Ascending aorta (tissue), 2 donors: ENCODE results near the gene ADORA3. TPM values are rescaled to one million over a fixed set of nuclear protein-coding genes. Genes with fewer than 3 reads are reported as not detected.

Experiments used
- DNase-seq, 2 donors: peaks; one replicate each; pipeline ENCODE4 v3.0.0-alpha.2; 2019; ENCODE audit warnings: low spot score in 2 of 2
- H3K27ac ChIP-seq, 2 donors: fragments of 200-600 bp; sonication (generic); one replicate each; pipeline ENCODE4 v1.5.1; 2016 to 2017; ENCODE audit warnings: mild to moderate bottlenecking in 1 of 2
- H3K27me3 ChIP-seq: fragments of 200-600 bp; sonication (generic); one replicate; pipeline ENCODE4 v1.5.1; 2017
- H3K36me3 ChIP-seq, 2 donors: fragments of 200-600 bp; sonication (generic); one replicate each; pipeline ENCODE4 v1.5.1; 2016
- H3K4me1 ChIP-seq, 2 donors: fragments of 200-600 bp; sonication (generic); one replicate each; pipeline ENCODE4 v1.5.1; 2016 to 2017; ENCODE audit warnings: mild to moderate bottlenecking in 1 of 2
- H3K4me3 ChIP-seq, 2 donors: fragments of 200-600 bp; sonication (generic); one replicate each; pipeline ENCODE4 v1.5.1; 2016 to 2017; ENCODE audit warnings: mild to moderate bottlenecking in 1 of 2
- H3K9me3 ChIP-seq, 2 donors: fragments of 200-600 bp; sonication (generic); one replicate each; pipeline ENCODE4 v1.5.1; 2016
- intact Hi-C: fragments of 100-400 bp; cut with DNase I; formaldehyde crosslinking; loops from one replicate; pipeline ENCODE4 v1.15.1; 2023
- total RNA-seq: library from RNA; depleted of rRNA; stranded (reverse); fragments of >200 nt; gene quantifications from one replicate; pipeline ENCODE4 v1.1.0, GENCODE V29; 2016
- TF ChIP-seq, protein P1 (sequence below), 3 experiments: fragments of 200-600 bp in 2 of 3; fragments of 450-650 bp in 1 of 3; sonication (generic) in 2 of 3; IDR thresholded peaks; one replicate each; pipeline ENCODE4 v1.5.1; 2016 to 2019; ENCODE audit warnings: antibody characterized with exemption in 3 of 3, mild to moderate bottlenecking in 1 of 3, moderate library complexity in 1 of 3

The ADORA3 gene
- total RNA-seq, 1 donor from 2014 or later, result 3.6 TPM

DNA sequence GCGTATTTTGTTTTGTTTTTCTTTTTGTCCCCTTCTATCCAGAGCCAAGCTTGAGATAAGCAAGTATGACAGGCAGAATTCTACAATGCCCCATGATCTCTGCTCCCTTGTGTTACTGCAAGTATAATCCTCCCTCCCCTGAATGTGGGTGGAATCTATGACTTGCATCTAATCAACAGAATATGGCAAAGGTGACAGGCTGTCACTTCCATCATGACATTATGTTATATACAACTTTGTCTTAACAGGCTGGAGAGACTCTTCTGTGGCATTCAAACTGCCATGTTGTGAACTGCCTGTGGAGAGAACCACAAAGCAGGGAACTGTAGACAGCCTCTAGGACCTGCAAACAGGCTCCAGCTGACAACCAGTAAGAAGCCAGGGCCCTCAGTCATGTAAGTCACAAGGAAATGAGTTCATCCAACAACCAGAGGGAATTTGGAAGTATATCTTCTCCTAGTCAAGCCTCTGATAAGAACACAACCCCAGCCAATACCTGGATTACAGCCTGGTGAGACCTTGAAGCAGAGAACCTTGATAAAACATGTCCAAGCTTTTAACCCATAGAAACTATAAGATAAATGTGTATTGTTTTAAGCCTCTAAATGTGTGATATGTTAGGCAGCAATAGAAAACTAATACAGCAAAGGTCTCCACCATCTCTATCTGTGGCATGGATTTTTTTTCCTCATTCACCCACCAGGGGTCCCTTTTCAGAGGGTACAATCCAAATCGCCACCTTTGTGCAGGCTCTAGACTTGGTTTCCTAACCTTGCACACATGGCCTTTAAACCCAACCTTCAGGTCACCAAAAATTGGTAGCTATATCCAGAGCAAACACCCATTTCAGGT, 35.3 kb downstream of the ADORA3 start:
- no peak overlapping the region for H3K4me3 ChIP-seq
- H3K4me1 ChIP-seq, result no peaks in the 10 kb centered on the region
- intact Hi-C loops, result no loop called here
- DNase-seq, result no peak
- H3K36me3 ChIP-seq, result peaks cover 14 to 44% of the 10 kb centered on the region in 2 donors
- TF ChIP-seq, protein P1, sequence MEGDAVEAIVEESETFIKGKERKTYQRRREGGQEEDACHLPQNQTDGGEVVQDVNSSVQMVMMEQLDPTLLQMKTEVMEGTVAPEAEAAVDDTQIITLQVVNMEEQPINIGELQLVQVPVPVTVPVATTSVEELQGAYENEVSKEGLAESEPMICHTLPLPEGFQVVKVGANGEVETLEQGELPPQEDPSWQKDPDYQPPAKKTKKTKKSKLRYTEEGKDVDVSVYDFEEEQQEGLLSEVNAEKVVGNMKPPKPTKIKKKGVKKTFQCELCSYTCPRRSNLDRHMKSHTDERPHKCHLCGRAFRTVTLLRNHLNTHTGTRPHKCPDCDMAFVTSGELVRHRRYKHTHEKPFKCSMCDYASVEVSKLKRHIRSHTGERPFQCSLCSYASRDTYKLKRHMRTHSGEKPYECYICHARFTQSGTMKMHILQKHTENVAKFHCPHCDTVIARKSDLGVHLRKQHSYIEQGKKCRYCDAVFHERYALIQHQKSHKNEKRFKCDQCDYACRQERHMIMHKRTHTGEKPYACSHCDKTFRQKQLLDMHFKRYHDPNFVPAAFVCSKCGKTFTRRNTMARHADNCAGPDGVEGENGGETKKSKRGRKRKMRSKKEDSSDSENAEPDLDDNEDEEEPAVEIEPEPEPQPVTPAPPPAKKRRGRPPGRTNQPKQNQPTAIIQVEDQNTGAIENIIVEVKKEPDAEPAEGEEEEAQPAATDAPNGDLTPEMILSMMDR (IDR thresholded peaks at IDR 0.05), result no peak
- H3K27me3 ChIP-seq, result no peaks in the 10 kb centered on the region
- H3K27ac ChIP-seq, result no peak overlapping the region
- H3K9me3 ChIP-seq, result no peaks in the 10 kb centered on the region

DNA sequence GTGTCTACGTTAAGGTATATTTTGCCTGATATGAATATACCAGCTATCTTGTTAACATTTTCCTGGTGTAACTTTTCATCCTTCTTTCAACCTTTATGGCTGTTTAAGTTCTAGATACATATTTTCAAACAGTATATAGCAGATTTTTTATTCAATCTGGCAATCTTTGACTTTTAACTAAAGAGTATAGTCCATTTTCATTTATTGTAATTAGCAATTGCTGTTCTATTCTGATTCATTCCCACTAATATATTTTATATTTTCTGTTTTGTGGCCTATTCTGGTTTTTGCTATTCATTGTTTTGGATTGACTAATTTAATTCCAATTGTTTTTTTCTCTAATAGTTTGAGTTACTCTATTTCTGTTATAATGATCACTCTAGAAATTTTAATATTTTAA, 37.0 kb downstream of the ADORA3 start:
- Histone ChIP-seq H3K36me3 (peaks cover 15 to 56% of the 10 kb centered on the region in 2 donors), H3K9me3 (no peaks in the 10 kb centered on the region)
- intact Hi-C loops, result no loop called here

DNA sequence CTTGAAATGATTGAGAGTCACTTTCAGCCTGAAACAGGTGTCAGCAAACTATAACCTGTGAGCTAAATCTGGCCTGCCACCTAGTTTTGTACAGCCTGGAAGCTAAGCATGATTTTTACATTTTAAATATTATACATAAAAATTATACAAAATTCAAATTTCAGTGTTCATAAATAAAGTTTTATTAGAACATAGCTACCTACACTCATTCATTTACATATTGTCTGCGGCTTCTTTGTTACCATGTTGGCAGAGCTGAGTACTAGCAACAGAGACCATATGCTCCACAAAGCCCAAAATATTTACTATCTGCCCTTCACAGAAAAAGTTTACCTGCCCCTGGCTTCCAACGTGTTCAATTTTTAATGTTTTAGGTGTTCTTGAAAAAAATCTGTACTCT, 37.7 kb downstream of the ADORA3 start:
- H3K4me3 ChIP-seq, result no peak overlapping the region
- intact Hi-C loops, result no loop called here
- H3K4me1 ChIP-seq, result no peaks in the 10 kb centered on the region
- DNase-seq, result no peak
- H3K9me3 ChIP-seq, result no peaks in the 10 kb centered on the region
- TF ChIP-seq, protein P1 (IDR thresholded peaks at IDR 0.05), result no peak
- peaks cover 18 to 64% of the 10 kb centered on the region in 2 donors for H3K36me3 ChIP-seq
- no peak overlapping the region for H3K27ac ChIP-seq
- H3K27me3 ChIP-seq, result no peaks in the 10 kb centered on the region

More for the DNA sequence above, 37.0 kb downstream of the ADORA3 start:
- Histone ChIP-seq H3K4me3 (no peak overlapping the region), H3K27ac (no peak overlapping the region), H3K27me3 (no peaks in the 10 kb centered on the region), H3K4me1 (no peaks in the 10 kb centered on the region)
- no peak for DNase-seq
- TF ChIP-seq, protein P1 (IDR thresholded peaks at IDR 0.05), result no peak

DNA sequence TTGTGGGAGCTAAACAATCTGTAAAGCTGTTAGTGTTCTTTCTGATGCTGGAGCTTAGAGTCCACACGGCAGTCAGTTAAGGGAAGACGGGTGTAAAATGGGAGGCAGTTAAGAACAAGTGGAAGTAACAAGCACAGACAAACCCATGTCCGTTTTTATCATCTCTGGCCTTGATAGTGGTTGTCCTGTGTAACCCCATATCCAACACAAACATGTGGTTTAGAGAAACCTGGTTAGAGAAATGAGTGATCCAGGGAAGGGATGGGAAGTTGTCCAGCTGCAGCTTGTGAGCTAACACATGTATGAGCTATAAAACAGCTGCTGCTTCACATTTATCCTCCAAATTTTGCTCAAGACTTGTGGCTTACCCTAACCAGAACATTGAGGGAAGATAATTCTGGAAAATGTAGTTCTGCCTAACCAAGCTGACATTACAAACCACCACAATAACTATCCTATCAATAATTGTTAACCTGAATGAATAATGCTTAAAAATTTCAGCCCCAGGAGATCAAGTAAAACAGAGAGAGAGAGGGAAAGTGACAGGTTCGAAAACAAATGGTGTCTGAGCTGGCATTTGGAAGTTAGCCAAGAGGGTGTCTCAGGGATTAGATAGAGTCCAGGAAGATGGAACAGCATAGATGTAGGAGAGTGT, 40.3 kb downstream of the ADORA3 start:
- Histone ChIP-seq H3K9me3 (no peaks in the 10 kb centered on the region), H3K27me3 (no peaks in the 10 kb centered on the region), H3K4me1 (no peaks in the 10 kb centered on the region), H3K27ac (no peak overlapping the region), H3K36me3 (peaks cover 22 to 68% of the 10 kb centered on the region in 2 donors), H3K4me3 (no peak overlapping the region)
- no peak for DNase-seq
- TF ChIP-seq, protein P1 (IDR thresholded peaks at IDR 0.05), result no peak
- intact Hi-C loops, result no loop called here

DNA sequence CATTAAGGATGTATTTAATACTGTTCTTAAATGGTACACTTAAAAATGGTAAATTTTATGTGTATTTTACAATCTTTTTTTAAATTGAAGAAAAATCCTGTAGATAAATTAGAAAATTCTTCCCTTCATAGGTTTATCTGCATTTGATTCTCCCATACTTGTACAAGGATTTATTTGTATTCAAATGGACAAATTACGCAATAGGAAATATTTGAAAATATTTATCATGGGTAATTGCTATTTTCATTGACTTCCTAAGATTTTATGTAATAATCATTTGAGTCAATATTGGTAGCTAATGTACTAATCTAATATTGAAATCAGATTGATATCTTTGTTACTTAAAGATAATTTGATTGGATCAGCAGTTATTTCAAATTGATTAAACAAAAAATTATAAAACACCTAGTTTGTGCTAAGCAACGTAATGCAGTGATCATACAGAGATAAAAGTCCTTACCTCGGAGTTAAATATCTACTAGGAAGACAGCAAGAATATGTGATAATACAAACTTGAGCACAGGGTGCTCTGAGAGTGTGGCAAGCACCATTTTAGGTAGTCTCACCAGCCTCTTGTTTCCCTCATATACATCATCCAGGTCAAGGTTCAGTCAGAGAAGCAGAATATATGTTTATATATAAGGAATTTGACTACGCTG, 40.9 kb downstream of the ADORA3 start:
- H3K9me3 ChIP-seq, result no peaks in the 10 kb centered on the region
- DNase-seq, result no peak
- no peak overlapping the region for H3K4me3 ChIP-seq
- peaks cover 27 to 68% of the 10 kb centered on the region in 2 donors for H3K36me3 ChIP-seq
- H3K4me1 ChIP-seq, result no peaks in the 10 kb centered on the region
- intact Hi-C loops, result no loop called here
- no peak overlapping the region for H3K27ac ChIP-seq
- H3K27me3 ChIP-seq, result no peaks in the 10 kb centered on the region
- TF ChIP-seq, protein P1 (IDR thresholded peaks at IDR 0.05), result no peak
